ENCODE results near the gene COL11A2.

GRCh38 chr6:33199687-33200218 is 7.5 kb upstream of the COL11A2 start:
- TF ChIP-seq CTCF (conservative IDR thresholded peaks at IDR 0.05) = no peak
- peak; percentile 28; the same call in 1 of the 2 replicates for TF ChIP-seq ZFX (IDR thresholded peaks at IDR 0.05)
